Heart left ventricle (tissue), 13 donors: Measurements from ENCODE around the gene TTN.

ENCODE experiments used
- POLR2A ChIP-seq, 2 donors: fragments of 450-650 bp; IDR thresholded peaks; one replicate each; pipeline ENCODE4 v1.6.1; 2017; ENCODE audit warnings: antibody characterized with exemption in 2 of 2, mild to moderate bottlenecking in 2 of 2, moderate library complexity in 2 of 2
- TF ChIP-seq, protein P1 (sequence below), 12 donors: fragments of 200-600 bp; sonication (generic) in 4 of 12; IDR thresholded peaks; one replicate each; pipeline versions ENCODE4 v1.5.0 to v1.8.0; 2018 to 2022; ENCODE audit warnings: antibody characterized with exemption in 12 of 12, mild to moderate bottlenecking in 5 of 12
- donor health status: ischemic (EF 13 %, LVEDD 7.1; RV severe dilation, severe dysfunction).
- donor health status: DM: no; HTN: yes; CAD: no.
- donor health status: DM: no; HTN: no; CAD: no.
- donor health status: ischemic (EF 25% LVEDD 6.9; RV normal size, moderate dysfunction).
- donor health status: ischemic (EF 25% LVEDD 5.7; RV mildly dilated, moderate dysfunction).
- donor health status: ischemic (EF 35%, LVEDD 5.7; RV mildly dilated, moderate dysfunction).
- donor health status: nonischemic (EF 11% LVEDD 7.7; RV severe dilation, severe dysfunction).
- donor health status: DM: yes; HTN: yes; CAD: no.
- donor health status: PGD.
- donor health status: ischemic (EF 29% LVEDD 5.4; RV normal size, mild dysfunction).
- donor health status: nonischemic (EF 23%, LVEDD 6.1; RV moderate dilation, normal function).

DNA sequence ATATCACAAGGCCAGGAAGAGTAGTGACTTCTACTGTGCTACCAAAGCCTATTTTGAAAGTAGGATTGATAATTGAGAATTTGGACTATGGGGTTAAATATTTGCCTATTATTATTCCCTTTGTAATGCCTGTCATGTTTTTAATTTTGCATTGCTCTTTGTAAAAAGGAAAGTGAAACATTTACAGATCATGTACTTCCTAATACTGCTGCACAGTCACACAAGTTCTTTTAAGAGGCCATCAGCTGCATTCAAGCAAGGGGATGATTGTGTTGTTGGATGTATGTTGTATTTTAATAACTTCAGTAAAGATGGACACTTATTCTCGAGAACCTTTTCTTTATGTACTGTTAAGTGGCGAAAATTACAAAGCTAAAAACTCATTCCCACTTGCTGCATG, 256.9 kb downstream of the TTN start:
- TF ChIP-seq, protein P1, sequence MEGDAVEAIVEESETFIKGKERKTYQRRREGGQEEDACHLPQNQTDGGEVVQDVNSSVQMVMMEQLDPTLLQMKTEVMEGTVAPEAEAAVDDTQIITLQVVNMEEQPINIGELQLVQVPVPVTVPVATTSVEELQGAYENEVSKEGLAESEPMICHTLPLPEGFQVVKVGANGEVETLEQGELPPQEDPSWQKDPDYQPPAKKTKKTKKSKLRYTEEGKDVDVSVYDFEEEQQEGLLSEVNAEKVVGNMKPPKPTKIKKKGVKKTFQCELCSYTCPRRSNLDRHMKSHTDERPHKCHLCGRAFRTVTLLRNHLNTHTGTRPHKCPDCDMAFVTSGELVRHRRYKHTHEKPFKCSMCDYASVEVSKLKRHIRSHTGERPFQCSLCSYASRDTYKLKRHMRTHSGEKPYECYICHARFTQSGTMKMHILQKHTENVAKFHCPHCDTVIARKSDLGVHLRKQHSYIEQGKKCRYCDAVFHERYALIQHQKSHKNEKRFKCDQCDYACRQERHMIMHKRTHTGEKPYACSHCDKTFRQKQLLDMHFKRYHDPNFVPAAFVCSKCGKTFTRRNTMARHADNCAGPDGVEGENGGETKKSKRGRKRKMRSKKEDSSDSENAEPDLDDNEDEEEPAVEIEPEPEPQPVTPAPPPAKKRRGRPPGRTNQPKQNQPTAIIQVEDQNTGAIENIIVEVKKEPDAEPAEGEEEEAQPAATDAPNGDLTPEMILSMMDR (IDR thresholded peaks at IDR 0.05) = no peak
- TF ChIP-seq POLR2A (IDR thresholded peaks at IDR 0.05) = no peak
